Fibroblast of villous mesenchyme (primary cell): ENCODE data around the gene EXO1. TPM values are rescaled to one million over a fixed set of nuclear protein-coding genes. Genes with fewer than 3 reads are reported as not detected.

ENCODE experiments used
- DNase-seq: peaks from one replicate; pipeline ENCODE4 v3.0.0-alpha.2; 2010; ENCODE audit warnings: low read depth
- H3K4me3 ChIP-seq: 2 replicates; pipeline ENCODE4 v1.5.1; 2011; ENCODE audit warnings: low read depth, mild to moderate bottlenecking, low read length
- total RNA-seq: library from RNA; depleted of rRNA; stranded (reverse); fragments of >200 nt; gene quantifications from 2 replicates; pipeline ENCODE4 v1.2.3, GENCODE V29; 2012
- TF ChIP-seq, protein P1 (sequence below): IDR thresholded peaks from 2 replicates; pipeline ENCODE4 v1.5.1; 2012; ENCODE audit warnings: low read depth, mild to moderate bottlenecking, low read length; ENCODE audit not compliant: insufficient read depth

EXO1 gene
- total RNA-seq, 1 donor: 12.5 TPM

DNA sequence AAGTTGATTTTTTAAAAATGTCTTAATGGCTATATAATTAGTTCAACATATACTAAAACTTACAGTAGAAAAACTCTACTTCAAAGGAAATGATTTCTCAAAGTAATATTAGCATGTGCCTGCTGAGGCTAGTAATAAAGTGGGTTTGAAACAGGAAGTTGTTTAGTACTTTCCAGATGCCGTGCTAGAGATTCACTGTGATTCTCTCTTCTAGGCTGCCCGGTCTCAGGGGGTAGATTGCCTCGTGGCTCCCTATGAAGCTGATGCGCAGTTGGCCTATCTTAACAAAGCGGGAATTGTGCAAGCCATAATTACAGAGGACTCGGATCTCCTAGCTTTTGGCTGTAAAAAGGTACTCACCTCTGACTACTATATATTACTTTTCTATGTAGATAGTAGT is 9.1 kb downstream of the EXO1 start:
- no peak for DNase-seq
- H3K4me3 ChIP-seq: no peak overlapping the region
- TF ChIP-seq, protein P1, sequence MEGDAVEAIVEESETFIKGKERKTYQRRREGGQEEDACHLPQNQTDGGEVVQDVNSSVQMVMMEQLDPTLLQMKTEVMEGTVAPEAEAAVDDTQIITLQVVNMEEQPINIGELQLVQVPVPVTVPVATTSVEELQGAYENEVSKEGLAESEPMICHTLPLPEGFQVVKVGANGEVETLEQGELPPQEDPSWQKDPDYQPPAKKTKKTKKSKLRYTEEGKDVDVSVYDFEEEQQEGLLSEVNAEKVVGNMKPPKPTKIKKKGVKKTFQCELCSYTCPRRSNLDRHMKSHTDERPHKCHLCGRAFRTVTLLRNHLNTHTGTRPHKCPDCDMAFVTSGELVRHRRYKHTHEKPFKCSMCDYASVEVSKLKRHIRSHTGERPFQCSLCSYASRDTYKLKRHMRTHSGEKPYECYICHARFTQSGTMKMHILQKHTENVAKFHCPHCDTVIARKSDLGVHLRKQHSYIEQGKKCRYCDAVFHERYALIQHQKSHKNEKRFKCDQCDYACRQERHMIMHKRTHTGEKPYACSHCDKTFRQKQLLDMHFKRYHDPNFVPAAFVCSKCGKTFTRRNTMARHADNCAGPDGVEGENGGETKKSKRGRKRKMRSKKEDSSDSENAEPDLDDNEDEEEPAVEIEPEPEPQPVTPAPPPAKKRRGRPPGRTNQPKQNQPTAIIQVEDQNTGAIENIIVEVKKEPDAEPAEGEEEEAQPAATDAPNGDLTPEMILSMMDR: no peak

DNA sequence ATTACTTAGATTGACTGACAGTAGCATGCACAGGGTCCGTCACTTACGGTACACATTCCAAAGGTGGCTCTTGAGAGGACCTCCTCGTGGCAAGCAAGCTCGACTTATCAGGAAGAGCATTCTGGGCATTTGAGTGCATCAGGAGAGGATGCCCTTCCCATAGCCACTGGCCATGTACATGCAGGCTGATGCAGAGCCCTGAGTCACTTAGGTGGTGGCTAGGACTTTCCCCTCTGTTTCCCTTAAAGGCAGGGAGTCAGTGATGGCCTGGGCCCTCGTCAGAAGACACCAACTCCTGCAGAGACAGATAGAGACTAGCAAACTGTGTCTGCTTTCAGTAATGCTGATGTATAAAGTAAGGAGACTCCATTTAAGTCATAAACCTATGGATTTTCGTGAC is 12.9 kb downstream of the EXO1 start:
- TF ChIP-seq, protein P1: no peak
- H3K4me3 ChIP-seq: no peak overlapping the region
- DNase-seq: no peak

DNA sequence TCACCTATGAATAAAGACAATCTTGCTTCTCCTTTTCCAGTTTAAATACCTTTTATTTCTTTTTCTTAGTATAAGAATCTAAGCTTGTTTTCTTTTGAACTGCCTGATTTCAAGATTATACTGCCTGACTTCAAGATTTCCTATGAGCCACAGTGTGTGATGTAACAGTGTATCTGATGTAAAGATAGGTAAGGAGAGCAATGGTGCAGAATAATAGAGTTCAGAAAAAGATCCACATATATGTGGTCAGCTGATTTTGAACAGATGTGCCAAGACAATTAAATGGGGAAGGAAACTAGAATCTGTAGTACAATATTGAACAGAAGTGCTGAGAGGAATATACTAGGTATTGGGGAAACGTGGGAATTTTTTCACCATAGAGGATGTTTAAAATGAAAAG is 21.0 kb downstream of the EXO1 start:
- TF ChIP-seq, protein P1: no peak
- no peak for DNase-seq
- H3K4me3 ChIP-seq: no peak overlapping the region

DNA sequence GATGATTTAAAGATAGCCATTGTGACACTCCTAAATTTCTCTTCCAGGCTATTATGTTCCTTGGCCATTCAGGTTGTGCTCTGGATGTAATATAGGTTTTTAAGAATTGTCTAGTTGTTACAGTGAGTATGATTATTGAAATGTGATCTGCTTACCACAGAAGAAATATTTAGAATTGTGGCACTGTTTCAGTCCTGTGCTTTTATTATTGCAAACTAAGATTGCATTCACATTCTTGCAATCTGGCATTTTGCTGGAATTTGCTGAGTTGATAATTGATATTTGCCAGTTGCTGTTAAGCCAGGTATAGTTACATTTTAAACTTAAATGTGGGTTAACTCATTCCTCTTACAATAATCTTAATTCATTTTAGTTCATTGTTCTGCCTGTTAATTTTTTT is 22.3 kb downstream of the EXO1 start:
- no peak for DNase-seq
- H3K4me3 ChIP-seq: no peak overlapping the region
- TF ChIP-seq, protein P1: no peak

DNA sequence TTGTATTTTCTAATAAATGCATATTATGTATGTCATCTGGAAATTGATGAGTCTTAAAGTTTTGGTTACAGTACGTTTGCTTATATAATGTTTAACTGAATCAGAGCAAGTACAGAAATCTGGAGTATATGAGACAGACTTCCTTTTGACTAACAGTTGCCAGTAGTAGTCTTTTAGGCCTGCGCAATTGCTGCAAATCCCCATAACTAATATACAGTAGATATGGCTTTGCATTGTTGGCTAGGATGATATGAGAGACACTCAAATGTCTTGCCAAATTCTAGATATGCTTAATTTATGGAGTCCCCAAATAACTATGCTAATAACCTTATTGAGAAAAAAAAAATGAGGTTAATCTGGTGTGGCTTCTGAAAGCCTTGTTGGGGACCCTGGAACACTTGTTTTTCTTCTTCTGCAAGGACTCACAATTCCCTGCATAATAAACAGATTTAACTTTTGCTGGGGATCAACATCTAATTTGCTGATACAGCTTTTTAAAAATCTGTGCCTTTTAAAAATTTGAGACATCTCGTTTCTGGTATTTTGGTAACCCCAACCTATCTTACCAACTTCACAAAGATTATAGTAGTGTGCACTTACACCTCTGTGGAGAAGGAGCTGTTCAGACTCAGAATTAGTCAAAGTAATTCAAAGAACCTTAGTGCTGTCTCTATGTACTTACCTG is 22.9 kb downstream of the EXO1 start:
- no peak overlapping the region for H3K4me3 ChIP-seq
- no peak for DNase-seq
- TF ChIP-seq, protein P1: no peak

DNA sequence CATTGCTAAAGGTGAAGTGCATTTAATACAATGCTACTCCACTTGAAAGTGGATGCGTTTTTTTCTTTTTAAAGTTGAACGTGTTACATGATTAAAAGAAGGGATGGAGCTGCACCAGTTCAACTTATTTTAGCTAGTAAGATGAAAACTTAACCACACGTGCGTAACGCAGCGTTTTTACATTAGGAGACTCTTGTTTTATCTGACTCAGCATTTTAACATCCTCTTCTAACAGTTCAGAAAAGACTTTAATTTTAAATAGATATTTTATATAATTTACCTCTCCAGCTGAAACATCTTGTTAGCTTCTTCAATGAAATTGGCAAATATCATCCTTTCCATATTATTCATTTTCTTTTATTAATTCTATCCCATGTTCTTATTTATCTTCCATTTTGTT is 33.4 kb downstream of the EXO1 start:
- H3K4me3 ChIP-seq: no peak overlapping the region
- TF ChIP-seq, protein P1: no peak
- DNase-seq: no peak

DNA sequence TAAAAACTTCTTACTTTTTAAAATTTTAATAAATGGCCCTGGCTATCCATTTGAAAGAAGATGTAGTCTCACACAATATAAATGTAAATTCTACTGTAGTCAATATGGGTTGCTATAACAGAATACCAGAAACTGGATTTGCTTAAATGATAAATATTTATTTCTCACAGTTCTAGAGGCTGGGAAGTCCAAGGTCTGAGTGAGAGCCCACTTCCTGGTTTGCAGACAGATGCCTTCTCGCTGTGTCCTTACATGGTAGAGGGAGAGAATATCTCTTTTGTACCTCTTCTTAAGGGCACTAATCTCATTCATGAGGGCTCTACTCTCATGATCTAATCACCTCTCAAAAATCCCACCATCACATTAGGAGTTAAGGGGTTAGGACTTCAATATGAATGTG is 35.2 kb downstream of the EXO1 start:
- H3K4me3 ChIP-seq: no peak overlapping the region
- TF ChIP-seq, protein P1: no peak
- no peak for DNase-seq
